Astrocyte (in vitro differentiated cells and primary cell): ENCODE results near the gene SEMA3A.

Source experiments
- CTCF ChIP-seq: IDR thresholded peaks from 2 replicates; pipeline ENCODE4 v1.5.1; 2011; ENCODE audit warnings: low read depth, mild to moderate bottlenecking, inconsistent platforms, low read length, moderate library complexity; ENCODE audit not compliant: insufficient read depth
- EZH2 ChIP-seq: IDR thresholded peaks from 2 replicates; pipeline ENCODE4 v1.6.1; 2012; ENCODE audit warnings: mild to moderate bottlenecking, low read length, inconsistent platforms; ENCODE audit not compliant: insufficient read depth

- TF ChIP-seq EZH2 (no peak), CTCF (no peak)
Observed at GRCh38 chr7:83984076-83984475, 210.5 kb downstream of the SEMA3A start.
